Middle frontal gyrus (tissue), 1 donor: ENCODE data around the gene STEEP1.
"Not testable (repeated sequence)": the region's sequence is repeated elsewhere in the genome, so short reads cannot be mapped to it uniquely, and the experiment has no call there.

Source experiments
- DNase-seq: peaks from one replicate; pipeline ENCODE4 v3.0.0-alpha.2; 2015; ENCODE audit warnings: low spot score; ENCODE audit errors: extremely low spot score

The STEEP1 gene

DNA sequence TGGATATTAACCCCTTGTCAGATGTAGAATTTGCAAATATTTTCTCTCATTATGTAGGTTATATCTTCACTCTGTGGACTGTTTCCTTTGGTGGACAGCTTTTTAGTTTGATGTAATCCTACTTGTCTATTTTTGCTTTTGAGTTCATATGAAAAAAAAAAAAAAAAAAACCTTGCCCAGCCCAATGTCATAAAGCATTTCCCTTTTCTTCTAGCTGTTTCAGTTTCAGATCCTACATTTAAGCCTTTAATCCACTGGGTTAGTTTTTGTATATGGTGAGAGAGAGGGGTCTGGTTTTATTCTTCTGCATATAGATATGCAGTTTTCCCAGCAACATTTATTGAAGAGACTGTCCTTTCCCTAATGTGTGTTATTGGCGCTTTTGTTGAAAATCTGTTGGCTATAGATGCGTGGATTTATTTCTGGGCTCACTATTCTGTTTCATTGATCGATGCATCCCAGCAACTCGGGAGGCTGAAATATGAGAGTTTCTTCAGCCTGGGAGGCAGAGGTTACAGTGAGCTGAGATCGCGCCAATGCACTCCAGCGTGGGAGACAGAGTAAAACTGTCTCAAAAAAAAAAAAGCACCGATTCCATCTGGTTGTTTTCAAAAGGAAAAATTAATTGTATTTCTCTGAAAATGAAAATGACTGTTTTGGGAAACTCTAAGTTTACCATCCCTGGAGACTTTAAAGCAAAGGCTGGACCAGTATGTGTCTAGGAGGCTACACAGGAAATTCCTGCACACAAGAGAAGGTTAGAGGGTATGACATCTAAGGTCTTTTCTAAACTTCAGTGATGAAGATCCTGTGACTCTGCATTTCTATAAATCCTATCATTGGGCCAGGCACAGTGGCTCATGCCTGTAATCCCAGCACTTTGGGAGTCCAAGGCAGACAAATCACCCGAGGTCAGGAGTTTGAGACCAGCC is 35.6 kb downstream of the STEEP1 start:
- no peak for DNase-seq

DNA sequence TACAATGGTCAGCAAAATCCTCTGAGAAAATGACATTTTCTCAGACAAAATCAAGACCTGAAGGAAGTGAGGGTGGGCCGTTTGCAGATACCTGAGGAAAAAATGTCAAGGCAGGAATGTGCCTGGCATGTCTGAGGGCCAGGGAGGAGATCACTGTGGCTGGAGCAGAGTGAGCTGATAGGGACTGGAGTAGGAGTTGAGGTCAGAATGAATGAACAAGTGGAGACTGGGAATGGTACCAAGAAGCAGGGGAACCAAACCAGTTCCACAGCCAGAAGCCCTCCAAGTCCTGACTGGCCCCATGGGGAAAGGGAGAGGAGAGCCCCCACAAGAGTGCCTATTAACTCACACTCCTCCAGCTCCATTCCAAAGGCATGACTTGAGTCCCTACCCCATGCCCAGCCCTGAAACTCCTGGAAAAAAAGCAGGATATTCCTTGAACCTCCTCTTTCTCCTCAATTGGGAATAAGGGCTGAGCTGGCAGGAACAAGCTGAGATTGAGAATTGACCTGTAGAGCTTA is 41.5 kb downstream of the STEEP1 start:
- DNase-seq: no peak

DNA sequence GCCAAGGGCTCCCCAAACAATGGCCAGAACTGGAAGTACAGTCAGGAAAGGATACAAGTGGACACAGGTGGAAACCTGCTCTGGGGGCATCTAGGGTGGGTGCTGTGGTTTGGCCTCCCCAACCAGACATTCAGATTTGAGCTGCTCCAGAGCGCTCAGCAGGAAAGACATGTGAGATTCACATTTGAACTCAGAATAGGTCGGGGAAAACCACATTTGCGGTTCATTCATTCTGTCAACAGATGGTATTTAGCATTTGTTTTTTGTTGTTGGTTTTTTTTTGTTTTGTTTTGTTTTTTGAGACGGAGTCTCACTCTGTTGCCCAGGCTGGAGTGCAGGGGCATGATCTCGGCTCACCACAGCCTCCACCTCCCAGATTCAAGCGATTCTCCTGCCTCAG is 44.0 kb downstream of the STEEP1 start:
- no peak for DNase-seq

DNA sequence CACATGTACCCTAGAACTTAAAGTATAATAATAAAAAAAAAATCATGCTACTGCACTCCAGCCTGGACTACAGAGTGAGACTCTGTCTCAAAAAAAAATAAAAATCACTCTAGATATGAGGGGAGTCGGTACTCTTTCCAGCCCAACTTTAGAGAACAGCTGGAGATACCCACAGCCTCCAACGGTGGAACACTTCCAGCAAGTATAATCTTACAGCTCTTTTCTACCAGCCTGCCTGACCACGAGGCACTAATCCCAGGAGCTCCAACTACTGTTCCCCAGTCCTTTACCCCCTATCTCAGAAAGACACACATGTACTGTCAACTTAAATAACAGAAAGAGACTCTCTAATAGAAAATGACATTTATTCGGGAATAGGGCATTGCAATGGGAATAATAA is 46.8 kb downstream of the STEEP1 start:
- no peak for DNase-seq

DNA sequence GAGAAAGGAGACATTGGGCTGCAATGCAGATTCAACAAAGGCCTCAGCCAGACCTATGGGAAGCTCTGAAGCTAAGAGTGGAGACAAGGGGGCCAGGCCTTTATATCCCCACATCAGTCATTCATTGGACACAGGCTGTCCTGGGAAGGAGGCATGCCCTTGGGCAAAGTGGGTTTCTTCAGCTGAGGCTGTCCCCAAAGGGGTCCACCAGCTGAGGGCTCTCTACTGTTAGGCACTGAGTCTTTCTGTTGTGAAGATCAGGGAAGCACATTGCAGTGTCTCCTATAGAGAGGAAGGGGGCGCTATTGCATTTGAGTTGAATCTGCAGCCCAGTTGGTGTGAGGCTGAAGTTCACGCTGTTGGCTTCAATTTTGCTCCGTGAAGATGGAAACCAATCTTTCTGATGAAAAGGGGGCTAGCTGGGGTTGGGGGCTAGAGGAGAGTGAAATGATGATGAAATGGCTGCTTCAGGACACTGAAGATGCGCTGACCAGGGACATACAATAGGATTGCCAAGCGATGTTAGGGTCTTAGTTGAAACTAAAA is 49.0 kb downstream of the STEEP1 start:
- DNase-seq: no peak

DNA sequence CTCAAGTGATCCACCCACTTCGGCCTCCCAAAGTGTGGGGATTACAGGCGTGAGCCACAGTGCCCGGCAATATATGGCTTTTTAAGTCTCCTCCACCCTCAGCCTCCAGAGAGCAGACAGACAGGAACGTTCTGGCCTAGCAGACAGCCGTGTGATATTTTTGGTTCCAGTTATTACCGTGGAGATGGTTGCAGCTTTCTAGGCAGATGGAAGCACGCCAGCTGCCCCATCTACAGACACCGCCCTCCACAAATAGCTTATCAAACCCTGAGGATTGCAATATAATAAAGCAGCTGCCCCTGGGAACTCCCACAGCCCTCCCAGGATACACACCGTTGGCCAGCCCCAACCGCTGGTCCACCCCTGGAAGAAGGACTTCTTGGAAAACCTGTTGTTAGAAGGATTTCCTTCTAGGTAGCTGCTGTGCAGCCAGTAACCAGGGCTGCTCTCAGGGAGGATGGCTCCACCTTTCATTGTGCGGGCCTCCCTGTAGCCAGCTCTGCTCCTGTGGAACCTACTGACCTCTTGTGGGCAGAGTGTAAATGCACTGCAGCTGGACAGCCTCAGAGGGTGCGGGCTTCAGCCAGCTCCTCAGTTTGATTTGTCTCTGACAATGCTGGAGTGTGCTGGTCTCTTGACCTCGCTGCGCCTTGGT is 52.9 kb downstream of the STEEP1 start:
- no peak for DNase-seq

DNA sequence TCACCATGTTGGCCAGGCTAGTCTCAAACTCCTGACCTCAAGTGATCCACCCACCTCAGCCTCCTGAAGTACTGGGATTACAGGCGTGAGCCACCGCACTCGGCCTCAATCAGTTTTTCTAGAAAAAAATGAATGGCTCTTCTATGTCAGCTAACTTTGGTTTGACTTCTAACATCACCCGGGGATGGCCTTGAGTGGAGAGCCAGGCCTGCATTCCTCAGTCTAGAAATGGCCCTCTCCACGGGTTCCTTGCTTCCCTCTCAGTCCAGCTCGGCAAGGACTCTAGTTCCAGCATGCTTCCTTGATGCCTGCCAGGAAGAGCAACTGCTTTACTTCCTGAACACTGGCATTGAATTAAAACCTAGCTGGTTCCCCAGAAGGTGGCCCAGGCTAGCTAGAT is 58.0 kb downstream of the STEEP1 start:
- no peak for DNase-seq

DNA sequence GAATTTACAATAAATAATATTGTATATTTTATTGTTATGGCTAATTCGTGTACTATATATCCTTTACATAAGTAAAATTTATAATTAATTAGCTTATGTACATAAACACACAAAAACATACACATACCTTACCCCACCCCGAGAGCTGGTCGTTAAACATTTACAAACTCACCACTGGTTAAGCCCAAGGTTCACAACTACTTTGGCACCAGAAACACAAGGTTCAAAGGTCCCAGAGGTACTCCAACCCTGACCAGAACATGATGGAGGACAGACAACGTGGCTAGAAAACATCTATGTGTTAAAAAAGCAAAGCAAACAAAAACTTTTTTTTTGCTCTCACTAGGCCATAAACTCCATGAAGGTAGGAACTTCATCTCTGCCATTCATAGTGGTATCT is 59.3 kb downstream of the STEEP1 start:
- DNase-seq: no peak

DNA sequence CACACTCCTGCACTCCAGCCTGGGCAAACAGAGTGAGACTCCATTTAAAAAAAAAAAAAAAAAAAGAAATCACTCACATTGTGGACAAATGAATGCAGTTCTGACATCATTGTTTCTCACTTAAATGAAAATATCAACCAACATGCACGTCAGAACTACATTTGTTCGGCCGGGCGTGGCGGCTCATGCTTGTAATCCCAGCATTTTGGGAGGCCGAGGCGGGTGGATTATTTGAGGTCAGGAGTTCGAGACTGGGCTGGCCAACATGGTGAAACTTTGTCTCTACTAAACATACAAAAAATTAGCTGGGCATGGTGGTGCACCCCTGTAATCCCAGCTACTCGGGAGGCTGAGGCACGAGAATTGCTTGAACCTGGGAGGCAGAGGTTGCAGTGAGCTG is 60.1 kb downstream of the STEEP1 start:
- not testable (repeated sequence) for DNase-seq

DNA sequence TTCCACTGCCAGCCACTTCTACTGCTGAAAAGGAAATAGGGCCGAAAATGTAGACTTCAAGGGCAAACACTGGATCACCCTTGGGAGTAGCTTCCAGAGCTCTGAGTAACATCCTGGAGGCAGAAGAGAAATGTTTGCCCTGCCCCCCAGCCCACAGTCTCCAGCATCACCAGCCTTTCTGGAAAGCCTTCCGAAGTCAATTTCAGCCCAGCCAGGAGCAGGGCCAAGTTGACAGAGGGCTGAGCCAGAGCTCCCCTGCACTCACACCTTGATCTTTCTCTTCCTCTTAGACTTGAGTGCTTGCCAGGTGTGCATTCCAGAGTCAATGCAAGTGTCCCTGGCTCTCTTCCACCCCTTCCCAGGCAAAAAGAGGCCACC is 61.7 kb downstream of the STEEP1 start:
- no peak for DNase-seq

DNA sequence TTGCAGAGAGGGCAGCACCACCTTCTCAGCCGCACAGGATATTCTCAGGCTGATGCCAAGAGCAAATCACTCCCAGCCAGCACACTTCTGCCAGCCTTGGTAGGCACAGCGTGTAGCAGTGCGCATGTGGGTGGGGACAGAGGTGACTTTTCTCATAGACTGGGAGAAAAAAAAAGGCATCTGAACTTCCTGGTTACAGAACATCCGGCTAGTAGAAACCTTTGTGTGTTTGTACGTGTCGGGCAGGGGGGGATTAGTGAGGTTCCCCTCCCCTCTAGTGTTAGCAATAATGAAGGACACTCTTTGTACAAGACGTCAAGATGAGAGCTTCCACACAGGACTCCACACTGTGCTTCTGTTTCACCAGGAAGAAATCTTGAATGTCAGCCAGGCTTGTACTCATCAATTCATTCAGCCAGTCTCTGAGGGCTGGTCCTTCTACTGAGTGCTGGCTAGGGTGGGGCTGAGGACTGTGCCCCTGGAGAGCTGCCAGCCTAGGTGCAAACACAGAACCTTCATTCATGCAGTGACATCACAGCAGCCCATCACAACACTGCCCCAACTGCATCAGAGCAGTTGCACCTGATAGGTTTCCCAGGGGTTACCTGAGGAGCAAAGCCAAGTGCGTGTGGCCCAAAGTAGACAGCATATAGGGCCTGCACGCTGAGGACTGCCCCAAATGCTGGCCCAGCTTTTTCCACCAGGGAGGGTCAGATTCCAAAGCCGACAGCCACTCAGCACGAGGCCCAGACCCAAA is 62.3 kb downstream of the STEEP1 start:
- DNase-seq: no peak

DNA sequence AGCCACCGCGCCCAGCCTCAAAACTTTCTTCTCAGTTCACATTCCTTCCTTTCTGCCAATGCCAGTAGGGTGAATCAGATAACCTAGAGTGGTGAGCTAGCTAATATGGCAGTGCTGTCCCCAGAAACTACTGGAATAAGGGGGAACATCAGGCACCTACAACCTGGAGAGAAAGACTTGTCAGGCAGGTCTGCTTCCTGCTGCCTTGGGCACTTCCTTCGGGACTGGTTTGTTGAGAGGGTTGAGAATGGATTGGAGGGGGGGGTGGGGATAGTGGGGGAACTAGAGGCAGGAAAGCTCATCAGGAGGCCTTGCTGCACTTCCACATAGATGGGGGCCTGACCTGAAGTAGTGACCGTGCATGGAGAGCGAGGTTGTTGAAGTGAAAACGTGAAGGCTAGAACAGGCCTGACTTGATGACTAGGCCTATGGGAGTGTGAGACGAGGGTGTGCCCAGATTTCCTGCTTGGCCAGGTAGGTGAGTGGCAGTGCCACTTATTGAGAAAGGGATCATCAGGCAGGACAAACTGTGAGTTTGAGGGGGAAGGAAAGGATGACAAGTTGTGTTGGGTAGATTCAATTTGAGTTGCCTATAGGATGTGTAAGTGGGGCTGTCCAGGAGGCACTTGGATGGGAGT is 63.6 kb downstream of the STEEP1 start:
- no peak for DNase-seq

DNA sequence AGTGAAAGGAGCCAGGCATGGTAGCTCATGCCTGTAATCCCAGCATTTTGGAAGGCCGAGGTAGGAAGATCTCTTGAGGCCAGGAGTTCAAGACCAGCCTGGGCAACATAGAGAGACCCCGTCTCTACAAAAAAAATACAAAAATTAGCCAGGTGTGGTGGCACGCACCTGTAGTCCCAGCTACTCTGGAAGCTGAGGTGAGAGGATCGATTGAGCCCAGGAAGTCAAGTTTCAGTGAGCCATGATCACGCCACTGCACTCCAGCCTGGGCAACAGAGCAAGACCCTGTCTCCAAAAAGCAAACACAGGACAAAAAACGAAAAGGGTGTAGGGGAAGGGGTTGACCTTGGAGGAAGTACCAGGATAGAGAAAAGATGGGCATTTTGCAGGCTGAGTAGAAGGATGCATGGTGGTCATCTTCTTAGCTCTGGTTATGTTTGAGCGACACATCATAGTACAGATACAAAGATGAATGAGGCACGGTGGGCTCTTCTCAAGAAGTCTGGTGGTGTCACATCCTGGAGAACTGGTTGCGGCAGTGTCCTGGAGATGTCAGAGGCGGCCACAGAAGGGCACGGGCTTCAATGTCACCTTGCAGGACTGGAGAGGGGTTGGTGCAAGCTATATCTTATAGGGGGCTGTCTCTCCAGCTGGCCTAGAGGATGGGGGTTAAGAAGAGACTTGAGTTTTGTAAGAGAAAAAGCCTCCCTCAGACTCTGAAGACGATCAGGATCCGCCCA is 65.0 kb downstream of the STEEP1 start:
- no peak for DNase-seq

DNA sequence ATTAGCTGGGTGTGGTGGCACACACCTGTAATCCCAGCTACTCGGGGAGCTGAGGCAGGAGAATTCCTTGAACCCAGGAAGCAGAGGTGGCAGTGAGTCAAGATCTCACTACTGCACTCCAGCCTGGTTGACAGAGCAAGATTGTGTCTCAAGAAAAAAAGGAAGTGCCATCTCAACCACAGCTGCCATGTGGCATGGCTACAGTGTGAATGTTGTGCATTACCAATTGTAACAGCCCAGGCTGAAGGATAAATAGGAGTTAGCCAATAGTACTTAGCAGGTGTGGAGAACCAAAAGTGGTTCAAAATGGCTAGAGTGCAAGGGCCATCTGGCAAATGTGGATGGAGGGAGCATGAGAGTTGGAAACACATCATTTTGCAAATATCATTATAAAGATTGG is 68.0 kb downstream of the STEEP1 start:
- DNase-seq: no peak

DNA sequence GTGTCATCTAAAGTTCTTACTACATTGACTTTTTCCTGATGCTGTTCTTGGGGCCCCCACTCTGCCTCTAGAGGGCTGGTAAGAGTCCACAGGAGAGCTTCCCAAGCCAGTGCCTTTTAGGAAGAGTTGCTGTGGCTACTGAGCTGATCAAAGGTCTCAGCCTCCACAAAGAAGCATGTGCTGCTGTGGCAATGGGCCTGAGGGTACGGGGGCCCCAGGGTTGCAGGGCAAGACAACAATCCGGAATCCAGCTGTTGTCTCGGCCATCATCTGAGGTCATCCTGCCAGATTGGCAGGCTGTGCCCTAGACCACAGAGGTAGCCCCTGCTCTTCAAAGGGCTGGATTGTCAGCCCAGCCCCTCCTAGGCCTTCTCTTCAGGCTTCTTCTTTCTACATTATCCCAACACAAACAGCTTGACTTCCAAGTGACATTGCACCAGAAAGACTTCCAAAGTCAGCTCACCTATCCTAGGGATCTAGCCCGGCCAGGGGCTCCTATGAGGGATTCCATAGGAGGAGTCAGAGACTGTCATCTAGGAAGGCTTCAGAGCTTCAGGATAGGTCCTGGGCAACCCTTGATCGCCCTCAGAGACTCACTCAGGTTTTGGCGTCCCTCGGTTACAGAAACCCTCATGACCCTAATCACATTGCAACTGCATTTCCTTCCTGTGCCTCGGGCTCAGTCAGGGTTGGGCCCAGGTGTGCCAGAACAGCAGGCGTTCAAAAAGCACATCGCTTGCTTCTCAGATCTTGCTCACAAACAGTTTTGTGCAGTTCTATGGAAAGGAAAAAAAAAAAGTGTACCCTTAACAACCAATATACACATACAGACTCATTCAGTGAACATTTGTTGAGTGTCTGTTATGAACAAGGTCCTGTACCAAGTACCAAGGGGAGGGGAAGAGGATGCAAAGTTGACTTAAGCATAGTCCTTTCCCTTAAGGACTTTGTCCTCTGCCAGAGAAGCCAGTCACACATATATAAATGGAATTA is 69.2 kb downstream of the STEEP1 start:
- DNase-seq: no peak

DNA sequence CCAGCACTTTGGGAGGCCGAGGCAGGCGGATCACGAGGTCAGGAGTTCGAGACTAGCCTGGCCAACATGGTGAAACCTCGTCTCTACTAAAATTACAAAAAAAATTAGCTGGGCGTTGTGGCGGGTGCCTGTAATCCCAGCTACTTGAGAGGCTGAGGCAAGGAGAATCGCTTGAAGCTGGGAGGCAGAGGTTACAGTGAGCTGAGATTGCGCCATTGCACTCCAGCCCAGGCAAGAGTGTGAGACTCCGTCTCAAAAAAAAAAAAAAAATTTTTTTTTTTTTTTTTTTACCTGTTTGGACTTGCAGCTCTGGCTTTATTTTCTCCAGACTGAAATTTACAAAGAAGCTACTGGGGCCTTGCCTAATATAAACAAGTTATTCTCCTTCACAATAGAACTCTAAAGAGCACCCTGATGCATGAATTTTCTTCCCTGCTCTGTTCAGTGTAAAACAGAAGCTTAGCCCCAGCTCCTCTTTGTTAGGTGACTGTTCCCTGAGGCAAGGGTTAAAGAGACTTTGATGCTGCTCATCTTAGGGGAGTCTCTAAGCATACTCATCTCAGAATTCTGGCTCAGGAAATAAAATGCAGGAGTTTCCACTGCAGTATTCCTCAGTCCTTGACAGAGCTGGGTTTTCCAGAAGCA is 71.2 kb downstream of the STEEP1 start:
- DNase-seq: not testable (repeated sequence)

DNA sequence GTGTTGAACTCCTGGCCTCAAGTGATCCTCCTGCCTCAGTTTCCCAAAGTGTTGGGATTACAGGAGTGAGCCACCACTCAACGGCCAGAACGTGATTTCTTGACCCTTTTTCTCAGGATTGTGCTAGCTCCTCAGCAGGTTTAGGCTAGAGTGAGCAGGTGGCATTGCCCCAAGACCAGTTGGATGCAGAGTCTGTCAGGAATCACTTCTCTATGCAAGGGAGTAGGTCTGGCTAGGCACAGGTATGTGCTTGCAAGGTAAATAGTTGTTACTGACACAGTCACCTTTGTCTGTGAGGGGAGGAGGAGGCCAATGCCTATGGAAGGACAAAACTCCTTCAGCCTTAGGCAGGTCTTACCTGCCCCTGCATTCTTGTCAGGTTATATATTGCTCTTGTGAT is 72.7 kb downstream of the STEEP1 start:
- DNase-seq: no peak

DNA sequence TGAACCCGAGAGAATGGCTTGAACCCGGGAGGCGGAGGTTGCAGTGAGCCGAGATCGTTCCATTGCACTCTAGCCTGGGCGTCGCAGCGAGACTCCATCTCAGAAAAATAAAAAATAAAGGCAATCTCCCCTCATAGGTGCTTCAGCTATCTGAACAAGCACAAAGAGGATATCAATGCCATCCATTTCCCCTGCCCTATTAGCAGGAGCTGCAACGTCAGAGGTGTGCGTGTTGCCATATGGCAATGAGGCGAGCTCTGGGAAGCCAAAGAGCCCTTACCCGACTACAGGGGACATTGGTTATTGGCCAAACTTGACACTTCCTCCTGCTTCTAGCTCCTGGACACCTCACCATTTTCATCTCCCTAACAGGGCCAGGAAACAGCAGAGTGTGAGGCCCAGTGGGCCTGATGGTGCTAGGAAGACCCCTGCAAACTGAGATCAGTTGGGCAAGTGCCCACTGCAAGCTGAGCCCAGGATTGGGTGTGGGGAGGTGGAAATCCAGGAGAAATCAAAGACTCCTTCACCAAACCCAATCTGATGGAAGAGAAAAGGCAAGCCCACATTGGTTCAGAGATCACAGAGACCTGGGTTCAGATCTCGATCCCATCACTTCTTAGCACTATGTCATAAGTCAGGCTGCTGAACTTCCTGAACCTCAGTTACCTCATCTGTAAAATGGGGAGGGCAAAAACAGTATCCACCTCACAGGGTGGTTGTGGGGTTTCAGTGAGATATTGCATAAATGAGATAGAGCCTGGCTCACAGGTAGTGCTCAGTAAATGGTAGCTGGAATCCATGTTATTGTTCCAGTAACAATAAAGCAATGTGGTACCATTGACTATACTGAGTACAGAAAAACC is 75.8 kb downstream of the STEEP1 start:
- no peak for DNase-seq
